SK-N-SH treated with all-trans-retinoic acid at 6 μM for 48 hours (cell line): ENCODE measurements around the gene ATPAF1.

ENCODE experiments used
- ATAC-seq: fragments of 200-7000 bp; cut with Tn5 transposase; 3 replicates; pipeline ENCODE4 v1.9.1; 2020; ENCODE audit warnings: mild to moderate bottlenecking, moderate library complexity
- ARNTL ChIP-seq: fragments of 450-650 bp; formaldehyde crosslinking; IDR thresholded peaks from 2 replicates; pipeline ENCODE4 v1.5.0; 2020; ENCODE audit warnings: low read depth, mild to moderate bottlenecking, moderate library complexity, borderline replicate concordance
- BACH2 ChIP-seq: fragments of 250-450 bp; sonication (Bioruptor Pico); IDR thresholded peaks from 2 replicates; pipeline ENCODE4 v1.9.0; 2021; ENCODE audit warnings: mild to moderate bottlenecking, borderline replicate concordance
- CREB5 ChIP-seq: fragments of 250-450 bp; sonication (Bioruptor Pico); IDR thresholded peaks from 2 replicates; pipeline ENCODE4 v1.5.1; 2020; ENCODE audit warnings: low read depth, mild to moderate bottlenecking, moderate library complexity
- CSRNP3 ChIP-seq: fragments of 250-450 bp; sonication (Bioruptor Pico); IDR thresholded peaks from 2 replicates; pipeline ENCODE4 v1.5.1; 2021; ENCODE audit warnings: mild to moderate bottlenecking, moderate library complexity
- ESRRG ChIP-seq: fragments of 250-450 bp; sonication (Bioruptor Pico); IDR thresholded peaks from 2 replicates; pipeline ENCODE4 v1.6.1; 2021; ENCODE audit warnings: mild to moderate bottlenecking
- GLIS3 ChIP-seq: fragments of 250-450 bp; sonication (Bioruptor Pico); IDR thresholded peaks from 2 replicates; pipeline ENCODE4 v1.5.0; 2020; ENCODE audit warnings: mild to moderate bottlenecking, moderate library complexity
- OSR1 ChIP-seq: fragments of 250-450 bp; sonication (Bioruptor Pico); IDR thresholded peaks from 2 replicates; pipeline ENCODE4 v1.8.0; 2022; ENCODE audit warnings: moderate library complexity, mild to moderate bottlenecking, inconsistent platforms
- PATZ1 ChIP-seq: fragments of 250-450 bp; sonication (Bioruptor Pico); IDR thresholded peaks from 2 replicates; pipeline ENCODE4 v1.8.0; 2020; ENCODE audit warnings: mild to moderate bottlenecking, moderate library complexity, borderline replicate concordance
- POU6F1 ChIP-seq: fragments of 250-450 bp; sonication (Bioruptor Pico); IDR thresholded peaks from 2 replicates; pipeline ENCODE4 v1.8.0; 2021; ENCODE audit warnings: low read depth, mild to moderate bottlenecking, moderate library complexity, borderline replicate concordance
- PPARA ChIP-seq: fragments of 250-450 bp; sonication (Bioruptor Pico); IDR thresholded peaks from 2 replicates; pipeline ENCODE4 v1.5.0; 2020; ENCODE audit warnings: mild to moderate bottlenecking, borderline replicate concordance
- RARB ChIP-seq: fragments of 250-450 bp; sonication (Bioruptor Pico); IDR thresholded peaks from 2 replicates; pipeline ENCODE4 v1.8.0; 2021; ENCODE audit warnings: mild to moderate bottlenecking, moderate library complexity
- SNAI2 ChIP-seq: fragments of 250-450 bp; sonication (Bioruptor Pico); IDR thresholded peaks from 2 replicates; pipeline ENCODE4 v1.5.0; 2020; ENCODE audit warnings: mild to moderate bottlenecking, moderate library complexity
- TCF4 ChIP-seq: fragments of 250-450 bp; sonication (Bioruptor Pico); IDR thresholded peaks from 2 replicates; pipeline ENCODE4 v1.8.0; 2021; ENCODE audit warnings: mild to moderate bottlenecking, moderate library complexity, borderline replicate concordance
- TSHZ2 ChIP-seq: fragments of 250-450 bp; sonication (Bioruptor Pico); IDR thresholded peaks from 2 replicates; pipeline ENCODE4 v1.5.0; 2020; ENCODE audit warnings: mild to moderate bottlenecking, moderate library complexity
- ZC3H10 ChIP-seq: fragments of 250-450 bp; sonication (Bioruptor Pico); IDR thresholded peaks from 2 replicates; pipeline ENCODE4 v1.5.1; 2021; ENCODE audit warnings: mild to moderate bottlenecking, moderate library complexity
- ZFP3 ChIP-seq: fragments of 250-450 bp; sonication (Bioruptor Pico); IDR thresholded peaks from 2 replicates; pipeline ENCODE4 v1.5.0; 2020; ENCODE audit warnings: mild to moderate bottlenecking, moderate library complexity
- ZNF565 ChIP-seq: fragments of 450-650 bp; formaldehyde crosslinking; conservative IDR thresholded peaks from 2 replicates; pipeline ENCODE4 v1.5.0; 2020; ENCODE audit warnings: low read depth, mild to moderate bottlenecking, moderate library complexity
- ZNF70 ChIP-seq: fragments of 450-650 bp; formaldehyde crosslinking; IDR thresholded peaks from 2 replicates; pipeline ENCODE4 v1.5.0; 2020; ENCODE audit warnings: mild to moderate bottlenecking, moderate library complexity
- ZNF8 ChIP-seq: fragments of 450-650 bp; formaldehyde crosslinking; IDR thresholded peaks from 2 replicates; pipeline ENCODE4 v1.5.0; 2020; ENCODE audit warnings: mild to moderate bottlenecking, moderate library complexity

Gene ATPAF1

GRCh38 chr1:46594063-46594462, 74.1 kb downstream of the ATPAF1 start:
- no peak for ATAC-seq
- TF ChIP-seq TSHZ2 = no peak
- TF ChIP-seq PPARA (CRISPR knock-in tag) = no peak
- no peak for TF ChIP-seq PATZ1 (CRISPR knock-in tag)
- TF ChIP-seq ZNF8 (CRISPR knock-in tag) = no peak
- no peak for TF ChIP-seq BACH2
- TF ChIP-seq POU6F1 (CRISPR knock-in tag) = no peak
- TF ChIP-seq TCF4 = no peak
- no peak for TF ChIP-seq OSR1 (CRISPR knock-in tag)
- no peak for TF ChIP-seq ZNF70
- TF ChIP-seq ZC3H10 (CRISPR knock-in tag) = no peak
- TF ChIP-seq ARNTL (CRISPR knock-in tag) = no peak
- no peak for TF ChIP-seq CREB5 (CRISPR knock-in tag)
- no peak for TF ChIP-seq ESRRG
- TF ChIP-seq GLIS3 (CRISPR knock-in tag) = no peak

- no peak for TF ChIP-seq PATZ1 (CRISPR knock-in tag)
- TF ChIP-seq ZNF565 = no peak
- no peak for TF ChIP-seq ESRRG
- TF ChIP-seq CREB5 (CRISPR knock-in tag) = no peak
- no peak for TF ChIP-seq CSRNP3 (CRISPR knock-in tag)
- no peak for TF ChIP-seq ZC3H10 (CRISPR knock-in tag)
- no peak for TF ChIP-seq ZFP3 (CRISPR knock-in tag)
- TF ChIP-seq RARB (CRISPR knock-in tag) = no peak
- TF ChIP-seq ZNF70 = no peak
- no peak for TF ChIP-seq ZNF8 (CRISPR knock-in tag)
- no peak for TF ChIP-seq ARNTL (CRISPR knock-in tag)
- no peak for TF ChIP-seq POU6F1 (CRISPR knock-in tag)
- no peak for TF ChIP-seq PPARA (CRISPR knock-in tag)
- TF ChIP-seq SNAI2 = no peak
- TF ChIP-seq GLIS3 (CRISPR knock-in tag) = no peak
- ATAC-seq = no peak
Measured at GRCh38 chr1:46592823-46593222, 75.3 kb downstream of the ATPAF1 start.
